GM19035 (cell line): ENCODE measurements around the gene RASAL2.
"Not testable (repeated sequence)": the region's sequence is repeated elsewhere in the genome, so short reads cannot be mapped to it uniquely, and the experiment has no call there.

Source experiments
- ATAC-seq: cut with Tn5 transposase; IDR thresholded peaks from one replicate; pipeline ENCODE4 v1.9.1; 2021; ENCODE audit not compliant: unreplicated experiment

RASAL2 gene

DNA sequence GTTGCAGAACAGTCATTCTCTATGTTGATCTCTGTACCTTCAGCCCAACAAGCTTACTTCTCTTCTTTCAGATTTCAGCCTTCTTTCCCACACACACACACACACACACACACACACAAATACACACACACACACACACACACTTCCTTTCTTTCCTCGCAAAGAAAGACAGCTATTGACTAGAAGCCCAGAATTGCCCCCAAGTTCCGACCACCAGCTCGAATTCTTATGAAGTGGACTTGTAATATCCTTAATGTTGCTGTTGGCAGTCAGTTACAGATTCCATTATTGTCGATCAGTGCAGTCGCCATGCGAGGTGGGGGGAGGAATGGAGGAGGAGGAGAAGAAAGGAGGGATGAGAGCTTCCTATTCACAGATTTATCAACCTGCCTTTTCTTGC lies 277.3 kb downstream of the RASAL2 start:
- no peak for ATAC-seq

DNA sequence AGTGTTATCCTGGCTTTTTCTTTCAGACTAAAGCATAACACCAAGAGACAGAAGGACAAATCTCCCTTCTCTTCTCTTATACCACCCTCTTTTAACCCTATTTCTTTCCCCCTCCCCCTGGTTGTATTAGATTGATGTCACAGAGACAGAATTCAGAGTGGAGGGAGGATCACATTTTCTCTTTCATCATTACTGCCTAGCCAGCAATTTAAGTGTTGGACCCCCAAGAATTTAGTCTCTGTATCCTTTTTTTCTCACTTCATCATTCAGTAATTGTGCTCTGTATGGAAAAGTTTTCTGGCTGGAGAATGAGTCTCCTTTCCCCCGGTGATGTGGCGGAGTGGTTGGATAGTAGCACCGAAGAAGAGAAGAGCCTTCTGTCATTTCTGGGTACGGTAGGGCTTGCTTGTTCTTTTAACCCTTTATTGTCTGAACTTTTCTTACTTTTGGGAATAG lies 278.1 kb downstream of the RASAL2 start:
- no peak for ATAC-seq

DNA sequence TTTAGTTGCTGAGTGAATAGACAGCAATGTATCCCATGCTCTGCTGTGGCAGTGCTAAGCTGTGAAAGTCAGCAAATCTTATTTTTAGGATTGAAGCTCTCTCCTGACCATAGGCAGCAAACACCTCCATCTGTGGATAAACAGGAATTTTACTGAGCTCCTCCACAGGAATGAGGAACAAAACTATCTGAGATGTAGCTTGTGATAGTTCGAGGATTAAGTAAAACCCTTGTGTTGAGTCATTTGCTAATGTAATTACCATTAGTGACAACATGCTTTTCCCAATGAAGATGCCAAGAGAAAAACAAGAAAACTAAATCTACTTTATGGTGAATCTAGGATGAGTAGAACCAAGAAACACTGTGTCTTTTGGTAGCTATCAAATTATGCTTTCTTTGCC lies 280.1 kb downstream of the RASAL2 start:
- ATAC-seq: no peak

DNA sequence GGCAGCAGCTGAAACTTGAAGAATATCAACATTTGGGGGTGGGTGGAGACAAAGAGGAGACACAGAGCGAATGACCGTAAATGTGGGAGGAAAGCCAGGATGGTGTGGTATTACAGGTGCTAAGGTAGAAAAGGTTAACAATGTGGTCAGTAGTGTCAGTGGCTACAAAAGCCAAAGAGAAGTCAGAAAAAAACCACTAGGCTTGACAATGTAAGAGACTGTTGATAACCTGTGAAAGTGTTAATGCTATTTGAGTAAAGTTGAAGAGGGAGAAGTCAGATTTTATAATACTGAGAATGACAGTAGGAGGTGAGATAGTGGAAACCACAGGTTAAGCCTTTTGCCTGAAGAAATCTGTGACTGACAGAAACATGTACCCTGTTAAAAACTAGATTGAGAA lies 282.1 kb downstream of the RASAL2 start:
- no peak for ATAC-seq

DNA sequence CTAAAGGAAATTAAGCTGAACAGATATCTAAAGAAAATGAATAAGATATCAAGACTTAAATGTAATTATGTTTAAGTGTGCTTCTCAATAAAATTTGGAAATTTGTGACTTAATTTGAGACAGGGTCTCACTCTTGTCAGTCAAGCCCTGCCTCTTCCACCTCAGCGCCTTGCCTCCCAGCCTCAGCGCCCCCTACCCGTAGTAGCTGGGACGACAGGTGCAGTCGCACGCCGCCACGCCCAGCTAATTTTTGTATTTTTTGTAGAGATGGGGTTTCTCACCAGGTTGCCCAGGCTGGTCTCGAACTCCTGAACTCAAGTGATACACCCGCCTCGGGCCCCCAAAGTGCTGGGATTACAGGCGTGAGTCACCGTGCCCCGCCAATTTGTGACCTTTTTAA lies 285.9 kb downstream of the RASAL2 start:
- ATAC-seq: no peak

DNA sequence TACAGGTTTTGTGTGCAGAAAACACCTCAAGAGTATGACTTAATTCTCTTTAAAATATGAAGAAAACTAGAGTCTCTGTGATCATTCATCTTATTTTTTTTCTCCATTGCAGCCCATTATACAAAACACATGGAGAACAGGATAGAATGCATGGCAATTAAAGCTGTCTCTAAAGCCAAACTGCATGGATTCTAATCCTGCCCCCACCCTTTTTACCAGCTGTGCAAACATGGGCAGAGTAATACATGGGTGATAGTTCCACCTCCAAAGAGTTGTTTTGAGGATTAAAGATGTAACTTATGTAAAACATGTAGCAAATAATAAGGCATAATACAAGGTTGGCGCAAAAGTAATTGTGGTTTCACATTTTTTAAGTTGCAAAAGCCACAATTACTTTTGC lies 288.5 kb downstream of the RASAL2 start:
- ATAC-seq: no peak

DNA sequence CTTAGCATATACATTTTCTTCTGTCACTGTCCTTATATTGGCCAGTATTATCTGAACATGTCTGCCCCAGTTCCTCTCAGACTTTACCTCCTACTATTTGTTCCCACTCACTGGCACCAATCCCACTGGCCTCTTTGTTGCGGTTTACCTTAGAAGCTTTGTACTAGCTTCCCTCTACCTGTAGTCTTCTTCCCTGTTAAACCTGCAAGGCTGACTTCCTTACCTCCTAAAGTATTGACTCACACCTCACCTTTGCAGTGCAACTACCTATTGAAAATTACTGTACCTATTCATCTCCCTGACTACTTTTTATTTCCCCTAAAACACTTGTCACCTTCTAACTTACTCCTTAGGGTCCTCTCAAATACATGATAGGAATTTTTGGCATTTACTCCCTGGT lies 291.8 kb downstream of the RASAL2 start:
- ATAC-seq: no peak

DNA sequence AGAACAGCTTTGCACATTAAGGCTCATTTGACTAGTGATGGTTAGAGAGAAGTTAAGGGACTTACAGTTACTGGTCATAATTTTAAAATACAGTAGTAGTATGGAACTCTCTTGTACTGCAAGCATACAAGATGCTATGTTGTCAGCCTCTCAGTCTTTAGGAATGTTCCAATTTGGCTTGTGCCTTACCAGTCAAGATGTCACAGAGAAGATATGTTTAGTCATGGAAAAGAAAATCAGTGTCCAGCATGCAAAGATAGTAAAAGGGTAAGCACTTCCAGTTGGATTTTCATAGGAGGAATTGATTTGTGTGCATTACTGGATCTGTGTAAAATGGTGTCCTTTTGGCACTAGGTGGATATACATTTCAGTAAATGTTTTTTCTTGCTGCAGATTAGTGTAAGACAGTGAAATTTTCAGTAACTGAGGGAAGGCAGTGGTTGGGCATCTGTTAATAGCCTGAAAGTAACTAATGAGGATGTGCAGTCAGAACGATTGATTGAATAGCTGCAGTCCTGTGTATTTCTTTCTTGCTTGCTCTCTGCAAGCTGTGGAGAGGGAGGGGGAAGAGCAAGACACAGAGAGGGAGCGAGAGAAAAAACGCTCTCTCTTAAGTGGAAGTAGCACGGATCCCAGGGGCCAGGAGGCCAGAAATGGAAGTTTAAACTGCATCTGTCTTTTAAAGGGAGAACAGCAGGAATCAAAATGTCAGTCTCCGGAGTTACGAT lies 294.7 kb downstream of the RASAL2 start:
- no peak for ATAC-seq

DNA sequence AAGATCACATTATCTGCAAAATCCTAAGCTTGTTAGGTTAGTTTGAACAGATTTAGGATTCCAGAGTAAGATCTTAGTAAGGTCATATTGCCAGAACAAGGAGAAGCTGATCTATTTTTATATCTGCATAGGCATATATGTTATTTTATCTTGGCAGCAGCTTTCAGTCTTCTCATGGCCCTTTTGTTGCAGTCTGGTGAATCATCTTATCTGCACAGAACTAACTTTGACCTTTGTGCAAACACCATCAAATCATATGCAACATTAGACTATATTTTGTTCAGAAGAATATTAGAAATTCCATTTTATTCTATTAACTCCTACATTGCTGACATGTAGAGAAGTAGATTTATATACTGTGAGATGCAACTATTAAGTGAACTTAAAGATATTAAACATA lies 295.5 kb downstream of the RASAL2 start:
- no peak for ATAC-seq

DNA sequence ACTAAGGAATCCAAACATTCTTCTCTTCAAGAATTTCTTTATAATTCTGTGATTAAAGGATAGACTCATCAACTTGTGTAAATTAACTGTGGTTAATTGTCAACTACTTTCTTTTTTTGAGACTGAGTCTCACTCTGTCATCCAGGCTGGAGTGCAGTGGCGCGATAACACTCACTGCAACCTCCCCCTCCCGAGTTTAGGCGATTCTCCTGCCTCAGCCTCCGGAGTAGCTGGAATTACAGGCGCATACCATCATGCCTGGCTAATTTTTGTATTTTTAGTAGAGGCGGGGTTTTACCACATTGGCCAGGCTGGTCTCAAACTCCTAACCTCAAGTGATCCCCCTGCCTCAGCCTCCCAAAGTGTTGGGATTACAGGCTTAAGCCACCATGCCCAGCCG lies 296.4 kb downstream of the RASAL2 start:
- ATAC-seq: not testable (repeated sequence)

DNA sequence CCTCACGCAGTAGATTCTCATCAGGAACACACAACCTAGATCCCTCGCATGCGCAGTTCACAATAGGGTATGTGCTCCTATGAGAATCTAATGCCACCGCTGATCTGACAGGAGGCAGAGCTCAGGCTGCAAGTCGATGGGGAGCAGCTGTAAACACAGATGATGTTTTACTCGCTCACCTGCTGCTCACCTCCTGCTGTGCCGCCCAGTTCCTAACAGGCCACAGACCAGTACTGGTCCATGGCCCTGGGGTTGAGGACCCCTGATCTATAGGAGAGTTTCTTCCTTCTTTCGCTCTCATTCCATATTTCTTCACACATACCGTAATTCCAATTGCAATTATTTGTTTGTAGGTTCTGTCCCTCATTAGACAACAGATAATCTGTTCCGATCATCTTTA lies 299.5 kb downstream of the RASAL2 start:
- ATAC-seq: no peak

DNA sequence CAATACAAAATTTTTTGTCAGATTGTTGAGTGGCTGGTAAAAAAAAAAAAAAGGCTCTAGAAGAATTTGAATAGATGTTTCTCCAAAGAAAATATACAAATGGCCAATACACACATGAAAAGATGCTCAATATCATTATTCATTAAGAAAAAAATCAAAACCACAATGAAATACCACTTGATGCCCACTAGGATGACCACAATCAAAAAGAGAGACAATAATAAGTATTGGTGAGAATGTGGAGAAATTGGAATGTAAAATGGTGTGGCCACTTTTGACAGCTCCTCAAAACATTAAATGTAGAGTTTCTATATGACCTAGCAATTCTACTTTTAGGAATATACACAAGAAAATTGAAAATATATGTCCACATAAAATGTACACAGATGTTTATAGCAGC lies 302.9 kb downstream of the RASAL2 start:
- ATAC-seq: no peak

DNA sequence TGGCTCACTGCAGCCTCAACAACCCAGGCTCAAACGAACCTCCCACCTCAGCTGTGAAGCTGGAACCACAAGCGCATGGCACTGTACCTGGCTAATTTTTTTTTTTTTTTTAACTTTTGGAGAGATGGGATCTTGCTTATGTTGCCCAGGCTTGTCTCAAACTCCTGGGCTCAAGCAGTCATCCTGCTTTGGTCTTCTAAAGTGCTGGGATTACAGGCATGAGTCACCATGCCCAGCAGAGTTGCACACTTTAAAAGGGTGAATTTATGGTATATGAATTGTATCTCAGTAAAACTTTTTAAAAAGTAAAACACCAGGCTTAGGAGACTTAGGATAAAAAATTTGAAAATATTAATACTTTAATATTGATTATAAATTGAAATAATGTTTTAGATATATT lies 303.8 kb downstream of the RASAL2 start:
- no peak for ATAC-seq

DNA sequence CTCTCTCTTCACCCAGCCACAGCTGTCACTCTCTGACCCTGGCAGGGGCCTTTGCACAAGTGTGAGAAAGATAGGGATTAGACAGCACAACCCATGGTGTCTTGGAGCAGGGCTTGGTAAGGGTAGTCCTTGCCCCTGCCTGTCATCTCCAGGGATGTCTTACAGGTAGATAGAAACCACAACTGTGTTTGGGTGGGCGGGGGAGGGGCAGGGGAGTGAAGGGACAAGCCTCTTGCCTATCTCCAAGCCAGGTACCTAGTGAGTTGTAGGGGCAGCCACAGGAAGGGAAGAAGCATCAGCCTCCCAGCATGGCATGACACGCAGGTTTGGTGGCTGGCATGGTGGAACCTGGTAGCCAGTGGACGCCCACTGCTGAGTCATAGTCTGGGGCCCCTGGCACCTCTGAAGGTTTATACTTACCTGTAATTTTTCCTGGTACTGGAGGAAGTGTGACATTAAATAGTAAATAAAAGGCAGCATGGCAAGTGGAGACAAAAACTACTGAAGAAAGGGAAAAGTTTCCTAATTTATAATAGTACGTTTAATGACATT lies 305.3 kb downstream of the RASAL2 start:
- ATAC-seq: no peak

DNA sequence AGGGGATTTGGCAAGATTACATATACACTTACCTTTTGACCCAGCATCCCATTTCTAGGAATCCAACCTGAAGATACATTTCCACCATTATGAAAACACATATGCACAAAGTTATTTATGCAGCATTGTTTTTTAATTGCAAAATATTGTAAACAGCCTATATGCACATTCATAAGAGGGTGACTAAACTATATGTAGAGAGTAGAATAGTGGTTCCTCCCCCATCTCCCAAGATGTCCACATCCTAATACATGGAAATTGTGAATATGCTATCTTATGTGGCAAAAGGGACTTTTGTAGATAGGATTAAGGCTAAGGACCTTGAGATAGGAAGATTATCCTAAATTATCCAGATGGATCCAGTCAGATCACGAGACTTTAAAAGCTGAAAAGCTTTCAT lies 311.2 kb downstream of the RASAL2 start:
- no peak for ATAC-seq

DNA sequence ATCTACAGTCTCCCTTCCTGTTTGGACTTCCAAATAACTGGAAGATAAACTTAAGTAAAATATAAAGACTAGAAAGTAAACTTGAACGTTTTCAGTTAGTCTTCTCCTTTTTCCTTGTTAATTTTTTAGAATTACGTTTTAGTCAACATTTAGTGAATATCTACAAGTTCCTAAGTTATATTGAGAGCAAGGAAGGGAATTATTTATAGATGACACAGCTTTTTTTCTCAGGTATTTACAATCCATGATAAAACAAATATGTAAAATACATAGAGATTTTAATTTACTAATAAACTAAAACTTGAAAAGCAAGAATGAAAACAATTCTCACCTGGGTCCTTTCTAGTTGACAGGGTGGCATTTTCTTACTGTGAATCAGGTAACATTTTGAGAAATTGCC lies 313.3 kb downstream of the RASAL2 start:
- ATAC-seq: no peak

DNA sequence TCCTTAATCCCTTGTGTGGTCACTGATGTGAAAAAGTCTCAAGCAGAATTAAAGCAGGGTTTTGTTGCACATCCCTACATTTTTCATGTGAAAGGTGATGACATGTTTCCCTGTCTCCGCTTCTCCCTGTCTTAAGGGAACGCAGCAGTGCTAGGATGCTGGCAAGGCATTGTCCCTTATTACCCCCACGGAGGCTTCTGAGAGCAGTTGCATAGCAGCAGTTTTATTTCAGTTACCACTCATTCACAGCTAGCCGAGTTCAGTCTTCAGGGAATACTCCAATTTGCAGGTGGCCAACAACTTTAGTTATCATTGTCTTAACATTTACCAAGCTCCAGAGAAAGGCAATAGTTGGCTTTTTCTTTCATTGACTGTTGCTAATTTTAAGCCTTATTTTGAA lies 313.8 kb downstream of the RASAL2 start:
- no peak for ATAC-seq

DNA sequence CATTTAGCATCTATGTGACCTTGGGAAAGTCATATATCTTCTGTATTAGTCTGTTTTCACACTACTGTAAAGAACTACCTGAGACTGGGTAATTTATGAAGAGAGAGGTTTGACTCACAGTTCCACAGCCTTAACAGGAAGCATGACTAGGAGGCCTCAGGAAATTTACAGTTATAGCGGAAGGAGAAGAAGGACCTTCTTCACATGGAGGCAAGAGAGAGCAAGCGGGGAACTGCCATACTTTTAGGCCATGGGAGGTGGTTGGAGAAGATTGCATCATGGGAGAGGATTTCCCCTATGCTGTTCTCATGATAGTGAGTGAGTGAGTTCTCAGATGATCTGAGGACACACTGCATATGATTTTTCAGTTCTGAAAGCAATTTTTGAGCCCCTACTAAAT lies 315.0 kb downstream of the RASAL2 start:
- ATAC-seq: no peak

DNA sequence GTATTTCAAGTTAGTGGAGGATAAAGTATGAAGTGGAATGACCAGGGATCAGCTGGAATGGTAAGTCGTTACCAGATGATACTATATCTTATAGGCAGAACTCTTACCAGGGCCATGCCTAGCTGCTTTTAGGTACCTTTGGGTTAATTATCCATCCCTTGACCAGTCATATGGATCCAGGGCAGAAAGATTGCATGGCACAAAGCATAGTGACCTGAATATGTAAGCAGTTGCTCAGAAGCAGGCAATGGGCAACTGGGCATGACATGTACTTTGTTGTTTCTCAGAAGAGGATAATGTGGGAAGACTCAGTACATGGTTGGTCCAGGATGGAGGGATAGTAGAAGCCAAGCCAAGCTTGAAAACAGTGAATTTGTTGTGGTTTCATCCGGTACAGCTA lies 315.6 kb downstream of the RASAL2 start:
- ATAC-seq: no peak

DNA sequence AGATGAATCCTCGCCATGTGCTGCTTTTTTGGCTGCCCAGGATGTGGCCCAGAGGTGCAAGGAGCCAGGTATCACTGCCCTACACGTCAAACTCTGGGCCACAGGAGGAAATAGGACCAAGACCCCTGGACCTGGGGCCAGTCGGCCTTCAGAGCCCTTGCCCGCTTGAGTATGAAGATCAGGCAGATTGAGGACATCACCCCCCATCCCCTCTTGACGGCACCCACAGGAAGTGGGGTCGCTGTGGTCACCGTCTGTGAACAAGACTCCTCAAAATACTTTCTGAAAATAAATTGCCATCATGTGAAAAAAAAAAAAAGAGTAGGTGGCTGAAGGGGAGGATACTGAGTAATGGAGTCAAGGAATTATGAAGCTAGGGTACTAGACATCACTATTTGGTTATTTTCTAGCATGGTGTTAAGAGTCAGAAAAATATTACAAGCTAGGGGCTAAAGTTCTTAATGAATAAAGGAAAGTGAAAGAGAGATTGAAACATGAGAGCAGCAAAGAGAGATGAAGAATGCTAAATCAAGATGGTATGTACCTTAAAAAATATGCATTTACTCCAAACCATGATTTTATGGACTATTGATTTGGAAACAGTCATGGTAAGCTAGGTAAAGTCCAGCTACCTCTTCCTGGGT lies 318.0 kb downstream of the RASAL2 start:
- peak; percentile 73 for ATAC-seq

DNA sequence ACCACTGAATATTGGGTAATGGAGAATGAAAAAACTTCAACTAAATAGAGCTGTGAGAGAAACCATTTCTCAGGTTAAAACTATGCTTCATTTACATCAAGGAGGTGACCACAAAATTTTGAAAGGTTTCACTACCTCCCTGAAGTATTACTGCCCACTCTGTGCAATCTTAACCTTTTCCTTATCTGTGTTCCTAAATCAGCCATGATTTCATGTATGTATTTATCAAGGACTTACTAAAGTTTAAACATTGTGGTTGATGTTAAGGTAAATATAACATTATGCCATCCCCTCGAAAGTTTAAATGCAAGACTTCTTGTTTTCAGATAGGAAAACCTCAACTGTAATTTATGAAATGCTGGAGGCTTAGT lies 318.5 kb downstream of the RASAL2 start:
- peak; percentile 88 for ATAC-seq

DNA sequence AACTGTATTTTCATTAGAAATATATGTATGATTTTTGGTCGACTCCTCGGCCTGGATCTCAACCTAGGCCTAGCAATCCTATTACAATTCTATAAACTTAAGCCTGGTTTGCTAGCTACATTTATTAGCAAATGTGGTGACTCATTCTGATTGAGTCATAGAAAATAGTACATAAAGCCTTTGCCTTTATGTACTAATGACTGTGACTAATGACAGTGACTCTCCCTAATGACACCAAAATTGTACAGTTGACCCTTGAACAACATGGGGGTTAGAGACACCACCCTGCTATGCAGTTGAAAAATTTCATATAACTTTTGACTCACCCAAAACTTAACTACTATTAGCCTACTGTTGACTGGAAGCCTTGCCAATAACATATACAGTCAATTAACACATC lies 324.0 kb downstream of the RASAL2 start:
- ATAC-seq: no peak
